ENCODE results near the gene ZNF83. TPM values are rescaled to one million over a fixed set of nuclear protein-coding genes. Genes with fewer than 3 reads are reported as not detected.

ZNF83 gene
- total RNA-seq, 1 experiment from 2014 or later = 31.6 TPM

- Histone ChIP-seq H4K5ac (ENCODE audit: insufficient read length, low read depth, low read length) (no peak overlapping the region), H3K23me2 (ENCODE audit: insufficient read length, low read depth, low read length, poor library complexity, severe bottlenecking) (peaks cover 9% of the 10 kb centered on the region), H3K23ac (ENCODE audit: insufficient read length, low read depth, low read length) (no peak overlapping the region), H4K20me1 (ENCODE audit: control insufficient read depth, insufficient read depth, insufficient read length) (peaks cover 3% of the 10 kb centered on the region), H3K79me2 (ENCODE audit: insufficient read depth, low read length) (no peaks in the 10 kb centered on the region), H3K4me1 (ENCODE audit: insufficient read depth, low read length) (no peaks in the 10 kb centered on the region; the same call in 1 of the 2 replicates), H3K4ac (ENCODE audit: low read depth, low read length) (no peak overlapping the region), H2BK120ac (ENCODE audit: low read depth, low read length, poor library complexity, severe bottlenecking) (no peak overlapping the region), H3K18ac (ENCODE audit: insufficient read length, low read depth, low read length) (no peak overlapping the region), H4K91ac (ENCODE audit: insufficient read length, low read depth, low read length) (no peak overlapping the region), H2BK15ac (ENCODE audit: low read depth, low read length) (no peak overlapping the region), H2BK12ac (ENCODE audit: insufficient read length, low read depth, low read length) (no peak overlapping the region), H3T11ph (ENCODE audit: low read length) (no peak overlapping the region), H3K27ac (ENCODE audit: insufficient read length, low read depth, low read length) (no peak overlapping the region), H3K9me3 (ENCODE audit: control insufficient read depth, low read depth, low read length) (no peaks in the 10 kb centered on the region), H3K9ac (ENCODE audit: extremely low read depth, insufficient read length, low read length) (no peak overlapping the region), H4K8ac (replicated peaks; ENCODE audit: insufficient read length, low read depth, low read length) (no peak overlapping the region), H3K79me1 (ENCODE audit: insufficient read depth, low read depth, low read length, poor library complexity, severe bottlenecking) (no peaks in the 10 kb centered on the region), H2BK5ac (ENCODE audit: insufficient read length, low read length) (no peak overlapping the region), H2AK5ac (ENCODE audit: insufficient read length, low read length) (no peak overlapping the region), H2BK20ac (ENCODE audit: low read depth, low read length, poor library complexity, severe bottlenecking) (no peak overlapping the region), H3K56ac (ENCODE audit: insufficient read length, low read depth, low read length) (no peak overlapping the region), H3K27me3 (ENCODE audit: insufficient read depth, low read length) (no peaks in the 10 kb centered on the region), H3K4me2 (ENCODE audit: insufficient read depth, insufficient read length, low read length) (no peak overlapping the region), H3K14ac (ENCODE audit: insufficient read depth, low read length) (no peak overlapping the region), H2AFZ (ENCODE audit: low read length) (no peak overlapping the region)
- DNase-seq = no peak
- H3K4me3 Mint-ChIP-seq = no peak overlapping the region
- no peaks in the 10 kb centered on the region for H3K9me3 Mint-ChIP-seq
- TF ChIP-seq CTCF (conservative IDR thresholded peaks at IDR 0.05) = no peak
- WGBS (ENCODE audit: extremely low coverage, insufficient read length, low lambda C conversion rate) = no CpG with 5 or more reads among the region's 2 CpGs
- peaks cover 0 to 22% (median 19%) of the 10 kb centered on the region in 3 experiments; a peak in 6 of 7 replicates for H3K36me3 Mint-ChIP-seq (ENCODE audit: insufficient read depth in 1 of 3, low read depth in 3 of 3)
- H3K4me1 Mint-ChIP-seq = peaks cover 34% of the 10 kb centered on the region in 2 experiments
- no peak overlapping the region for H3K27ac Mint-ChIP-seq
- H3K27me3 Mint-ChIP-seq (ENCODE audit: low read depth) = no peaks in the 10 kb centered on the region
These were observed 71.6 kb downstream of the ZNF83 start for GRCh38 chr19:52566588-52566987.
